ENCODE results near the gene USP7. TPM values are rescaled to one million over a fixed set of nuclear protein-coding genes. Genes with fewer than 3 reads are reported as not detected.

The USP7 gene
- total and polyA plus RNA-seq, 4 experiments from 2014 or later = 4.8 to 206 (median 106) TPM

GRCh38 chr16:8915722-8916301, 47.9 kb downstream of the USP7 start:
- H3K36me3 ChIP-seq (ENCODE audit: insufficient read depth, low read length) = peaks cover 78% of the 10 kb centered on the region
- H3K27ac Mint-ChIP-seq = no peak overlapping the region

GRCh38 chr16:8914098-8914497, 49.6 kb downstream of the USP7 start:
- Histone ChIP-seq H3K27ac (ENCODE audit: low read depth, low read length) (no peak overlapping the region), H3K4me1 (ENCODE audit: insufficient read depth, low read length) (peaks cover 8% of the 10 kb centered on the region), H3K4me3 (ENCODE audit: low read length in 2 of 2) (no peak overlapping the region), H3K27me3 (ENCODE audit: insufficient read depth, low read length) (no peaks in the 10 kb centered on the region), H3K36me3 (ENCODE audit: insufficient read depth, low read length) (peaks cover 67% of the 10 kb centered on the region), H3K9me3 (ENCODE audit: control insufficient read depth in 1 of 2, low read length in 2 of 2) (no peaks in the 10 kb centered on the region)
- Mint-ChIP-seq H3K36me3 (peaks cover 68 to 90% of the 10 kb centered on the region in 2 donors), H3K4me1 (peaks cover 29 to 33% (median 30%) of the 10 kb centered on the region in 4 donors), H3K4me3 (no peak overlapping the region), H3K27ac (peak overlapping the region in 4 of 7 donors; percentile 10 to 78 (median 17)), H3K9me3 (peaks cover 0 to 4% (median 0%) of the 10 kb centered on the region in 8 donors), H3K27me3 (no peaks in the 10 kb centered on the region)
- intact Hi-C loops (cut with micrococcal nuclease) = no loop called here
- CTCF ChIA-PET (ENCODE audit: partially characterized antibody) = interaction anchor here (1.2 to 1.5 kb wide), 3 partner anchors 22 to 95 kb away, joined by 3 to 6 read pairs (median 3); no protein-coding TSS in a partner anchor
- DNase-seq = no peak
- POLR2A ChIA-PET (ENCODE audit: partially characterized antibody) = no interaction called here

More at GRCh38 chr16:8915722-8916301, 47.9 kb downstream of the USP7 start:
- POLR2A ChIA-PET (ENCODE audit: partially characterized antibody) = no interaction called here
- no peaks in the 10 kb centered on the region for H3K9me3 ChIP-seq (ENCODE audit: control insufficient read depth in 1 of 2, low read length in 2 of 2)
- DNase-seq = no peak
- no peak overlapping the region for H3K27ac ChIP-seq (ENCODE audit: low read depth, low read length)
- Mint-ChIP-seq H3K4me3 (no peak overlapping the region), H3K4me1 (peaks cover 30 to 39% (median 37%) of the 10 kb centered on the region in 4 donors), H3K27me3 (no peaks in the 10 kb centered on the region), H3K36me3 (peaks cover 67 to 91% of the 10 kb centered on the region in 2 donors), H3K9me3 (peaks cover 0 to 4% (median 0%) of the 10 kb centered on the region in 8 donors)
- H3K27me3 ChIP-seq (ENCODE audit: insufficient read depth, low read length) = no peaks in the 10 kb centered on the region
- CTCF ChIA-PET (ENCODE audit: partially characterized antibody) = interaction anchor here (0.8 to 1.5 kb wide), 3 partner anchors 21 to 93 kb away, joined by 4 to 7 read pairs (median 6); no protein-coding TSS in a partner anchor
- intact Hi-C loops (cut with micrococcal nuclease) = no loop called here
- peaks cover 22% of the 10 kb centered on the region for H3K4me1 ChIP-seq (ENCODE audit: insufficient read depth, low read length)
- no peak overlapping the region for H3K4me3 ChIP-seq (ENCODE audit: low read length in 2 of 2)

- Mint-ChIP-seq H3K27me3 (no peaks in the 10 kb centered on the region), H3K36me3 (peaks cover 64 to 93% of the 10 kb centered on the region in 2 donors), H3K4me1 (peaks cover 32 to 37% (median 33%) of the 10 kb centered on the region in 4 donors), H3K27ac (peak overlapping the region in 3 of 7 donors; percentile 13 to 41 (median 29)), H3K9me3 (peaks cover 0 to 4% (median 0%) of the 10 kb centered on the region in 8 donors), H3K4me3 (no peak overlapping the region)
- no peaks in the 10 kb centered on the region for H3K9me3 ChIP-seq (ENCODE audit: control insufficient read depth in 1 of 2, low read length in 2 of 2)
- no peak overlapping the region for H3K4me3 ChIP-seq (ENCODE audit: low read length in 2 of 2)
- DNase-seq = no peak
- ChIA-PET CTCF (ENCODE audit: partially characterized antibody) (interaction anchor here (1.3 kb wide), 1 partner anchor 96 kb away, joined by 3 read pairs; no protein-coding TSS in a partner anchor), POLR2A (ENCODE audit: partially characterized antibody) (no interaction called here)
- intact Hi-C loops (cut with micrococcal nuclease) = no loop called here
- peaks cover 63% of the 10 kb centered on the region for H3K36me3 ChIP-seq (ENCODE audit: insufficient read depth, low read length)
- H3K27me3 ChIP-seq (ENCODE audit: insufficient read depth, low read length) = no peaks in the 10 kb centered on the region
- no peak overlapping the region for H3K27ac ChIP-seq (ENCODE audit: low read depth, low read length)
- peaks cover 13% of the 10 kb centered on the region for H3K4me1 ChIP-seq (ENCODE audit: insufficient read depth, low read length)
Measured at GRCh38 chr16:8912793-8913192, 50.9 kb downstream of the USP7 start.

- CTCF ChIA-PET (ENCODE audit: partially characterized antibody) = interaction anchor here (0.6 to 1.3 kb wide), 5 partner anchors 9 to 222 kb away, joined by 3 to 5 read pairs (median 3); no protein-coding TSS in a partner anchor
- intact Hi-C loops (cut with micrococcal nuclease) = no loop called here
- H3K4me1 Mint-ChIP-seq = peaks cover 30 to 34% (median 32%) of the 10 kb centered on the region in 4 donors
Measured at GRCh38 chr16:8910811-8911210, 52.9 kb downstream of the USP7 start.

GRCh38 chr16:8908810-8909468, 54.8 kb downstream of the USP7 start:
- Histone ChIP-seq H3K4me1 (ENCODE audit: insufficient read depth, low read length) (peaks cover 13% of the 10 kb centered on the region), H3K36me3 (ENCODE audit: insufficient read depth, low read length) (peaks cover 62% of the 10 kb centered on the region), H3K27me3 (ENCODE audit: insufficient read depth, low read length) (no peaks in the 10 kb centered on the region), H3K9me3 (ENCODE audit: control insufficient read depth in 1 of 2, low read length in 2 of 2) (no peaks in the 10 kb centered on the region), H3K4me3 (ENCODE audit: low read length in 2 of 2) (no peak overlapping the region), H3K27ac (ENCODE audit: low read depth, low read length) (no peak overlapping the region)
- peaks cover 26 to 31% (median 28%) of the 10 kb centered on the region in 4 donors for H3K4me1 Mint-ChIP-seq
- CTCF ChIA-PET (ENCODE audit: partially characterized antibody) = interaction anchor here (0.9 to 1.6 kb wide), 4 partner anchors 28 to 225 kb away, joined by 3 to 6 read pairs (median 5); no protein-coding TSS in a partner anchor
- peaks cover 62 to 88% of the 10 kb centered on the region in 2 donors for H3K36me3 Mint-ChIP-seq
- intact Hi-C loops (cut with micrococcal nuclease) = loop anchor here (5.0 kb wide), 1 partner anchor 53 kb away; the partner anchor contains the start of gene USP7
- POLR2A ChIA-PET (ENCODE audit: partially characterized antibody) = interaction anchor here (0.7 to 1.3 kb wide), 2 partner anchors 17 to 55 kb away, joined by 3 read pairs; partner anchors contain the start of gene USP7
- peak in 1 of 5 donors; percentile 17 for DNase-seq
- peak overlapping the region in 2 of 8 donors; percentile 7 to 75 for H3K4me3 Mint-ChIP-seq
- no peaks in the 10 kb centered on the region for H3K27me3 Mint-ChIP-seq
- H3K9me3 Mint-ChIP-seq = peaks cover 0 to 4% (median 0%) of the 10 kb centered on the region in 8 donors
- peak overlapping the region in 6 of 7 donors; percentile 11 to 74 (median 62) for H3K27ac Mint-ChIP-seq

More at GRCh38 chr16:8910811-8911210, 52.9 kb downstream of the USP7 start:
- Mint-ChIP-seq H3K4me3 (no peak overlapping the region), H3K27ac (peak overlapping the region in 4 of 7 donors; percentile 37 to 72 (median 50)), H3K36me3 (peaks cover 63 to 90% of the 10 kb centered on the region in 2 donors), H3K9me3 (peaks cover 0 to 4% (median 0%) of the 10 kb centered on the region in 8 donors), H3K27me3 (no peaks in the 10 kb centered on the region)
- no peak overlapping the region for H3K27ac ChIP-seq (ENCODE audit: low read depth, low read length)
- H3K27me3 ChIP-seq (ENCODE audit: insufficient read depth, low read length) = no peaks in the 10 kb centered on the region
- H3K4me3 ChIP-seq (ENCODE audit: low read length in 2 of 2) = no peak overlapping the region
- peaks cover 64% of the 10 kb centered on the region for H3K36me3 ChIP-seq (ENCODE audit: insufficient read depth, low read length)
- H3K4me1 ChIP-seq (ENCODE audit: insufficient read depth, low read length) = peaks cover 13% of the 10 kb centered on the region
- no peaks in the 10 kb centered on the region for H3K9me3 ChIP-seq (ENCODE audit: control insufficient read depth in 1 of 2, low read length in 2 of 2)
- POLR2A ChIA-PET (ENCODE audit: partially characterized antibody) = no interaction called here
- no peak for DNase-seq

GRCh38 chr16:8907096-8907495, 56.6 kb downstream of the USP7 start:
- DNase-seq = no peak
- H3K4me3 Mint-ChIP-seq = no peak overlapping the region
- ChIA-PET CTCF (ENCODE audit: partially characterized antibody) (interaction anchor here (1.0 to 1.5 kb wide), 2 partner anchors 41 to 101 kb away, joined by 3 to 5 read pairs; no protein-coding TSS in a partner anchor), POLR2A (ENCODE audit: partially characterized antibody) (no interaction called here)
- Histone ChIP-seq H3K27me3 (ENCODE audit: insufficient read depth, low read length) (no peaks in the 10 kb centered on the region), H3K4me1 (ENCODE audit: insufficient read depth, low read length) (peaks cover 13% of the 10 kb centered on the region), H3K36me3 (ENCODE audit: insufficient read depth, low read length) (peaks cover 73% of the 10 kb centered on the region), H3K27ac (ENCODE audit: low read depth, low read length) (no peak overlapping the region), H3K9me3 (ENCODE audit: control insufficient read depth in 1 of 2, low read length in 2 of 2) (no peaks in the 10 kb centered on the region), H3K4me3 (ENCODE audit: low read length in 2 of 2) (no peak overlapping the region)
- no peaks in the 10 kb centered on the region for H3K27me3 Mint-ChIP-seq
- peaks cover 0 to 4% (median 0%) of the 10 kb centered on the region in 8 donors for H3K9me3 Mint-ChIP-seq
- peaks cover 69 to 86% of the 10 kb centered on the region in 2 donors for H3K36me3 Mint-ChIP-seq
- peaks cover 23 to 31% (median 26%) of the 10 kb centered on the region in 4 donors for H3K4me1 Mint-ChIP-seq
- peak overlapping the region in 4 of 7 donors; percentile 11 to 53 (median 46) for H3K27ac Mint-ChIP-seq
- intact Hi-C loops (cut with micrococcal nuclease) = loop anchor here (5.0 kb wide), 1 partner anchor 55 kb away; the partner anchor contains the start of gene USP7
